Glutamatergic neuron (in vitro differentiated cells): ENCODE measurements around the gene SLX9. TPM values are rescaled to one million over a fixed set of nuclear protein-coding genes. Genes with fewer than 3 reads are reported as not detected.
"Not testable (repeated sequence)": the region's sequence is repeated elsewhere in the genome, so short reads cannot be mapped to it uniquely, and the experiment has no call there.

ENCODE experiments used
- DNase-seq: peaks from one replicate; pipeline ENCODE4 v3.0.0; 2022
- H3K27ac Mint-ChIP-seq: one replicate; pipeline ENCODE4 v1.8.0; 2020; ENCODE audit warnings: mild to moderate bottlenecking, mixed read lengths, inconsistent platforms; ENCODE audit not compliant: unreplicated experiment
- H3K27me3 Mint-ChIP-seq: one replicate; pipeline ENCODE4 v1.8.0; 2020; ENCODE audit warnings: mild to moderate bottlenecking, moderate library complexity, mixed read lengths, inconsistent platforms; ENCODE audit not compliant: unreplicated experiment
- H3K36me3 Mint-ChIP-seq: one replicate; pipeline ENCODE4 v1.8.0; 2020; ENCODE audit warnings: mild to moderate bottlenecking, mixed read lengths, inconsistent platforms; ENCODE audit not compliant: unreplicated experiment
- H3K4me1 Mint-ChIP-seq: one replicate; pipeline ENCODE4 v1.8.0; 2020; ENCODE audit warnings: mild to moderate bottlenecking, low read depth, mixed read lengths, inconsistent platforms; ENCODE audit not compliant: unreplicated experiment
- H3K4me3 Mint-ChIP-seq: one replicate; pipeline ENCODE4 v1.8.0; 2020; ENCODE audit warnings: mild to moderate bottlenecking, mixed read lengths, inconsistent platforms; ENCODE audit not compliant: unreplicated experiment
- H3K9me3 Mint-ChIP-seq: one replicate; pipeline ENCODE4 v1.8.0; 2020; ENCODE audit warnings: mild to moderate bottlenecking, moderate library complexity, mixed read lengths, inconsistent platforms; ENCODE audit not compliant: unreplicated experiment
- CTCF ChIP-seq: fragments of 200-600 bp; sonication (generic); IDR thresholded peaks from one replicate; pipeline ENCODE4 v1.5.0; 2021; ENCODE audit not compliant: partially characterized antibody, unreplicated experiment
- total RNA-seq: library from RNA; stranded (reverse); fragmentation: NEBNext Ultra II Directional; extraction: Animal tissue kit (Norgen Biotek cat#: 25700); gene quantifications from one replicate; pipeline ENCODE4 v1.2.1, GENCODE V29; 2021; ENCODE audit not compliant: unreplicated experiment

SLX9 gene
- total RNA-seq, 1 donor from 2014 or later, result 30.7 TPM

GRCh38 chr21:44974676-44975075, 34.8 kb downstream of the SLX9 start:
- H3K27ac Mint-ChIP-seq, result no peak overlapping the region
- no peak overlapping the region for H3K4me3 Mint-ChIP-seq
- peaks cover 6% of the 10 kb centered on the region for H3K9me3 Mint-ChIP-seq
- peaks cover 4% of the 10 kb centered on the region for H3K36me3 Mint-ChIP-seq
- no peak for TF ChIP-seq CTCF
- peaks cover 34% of the 10 kb centered on the region for H3K4me1 Mint-ChIP-seq
- H3K27me3 Mint-ChIP-seq, result peaks cover 11% of the 10 kb centered on the region
- no peak for DNase-seq

GRCh38 chr21:44975720-44976555, 36.1 kb downstream of the SLX9 start:
- no peak for TF ChIP-seq CTCF
- Mint-ChIP-seq H3K4me1 (peaks cover 23% of the 10 kb centered on the region), H3K36me3 (peaks cover 4% of the 10 kb centered on the region), H3K27me3 (peaks cover 4% of the 10 kb centered on the region), H3K4me3 (no peak overlapping the region), H3K9me3 (peaks cover 6% of the 10 kb centered on the region), H3K27ac (no peak overlapping the region)
- DNase-seq, result no peak

- not testable (repeated sequence) for DNase-seq, H3K4me3 Mint-ChIP-seq, H3K9me3 Mint-ChIP-seq, H3K27me3 Mint-ChIP-seq, H3K36me3 Mint-ChIP-seq, H3K27ac Mint-ChIP-seq
- peaks cover 20% of the 10 kb centered on the region for H3K4me1 Mint-ChIP-seq
- TF ChIP-seq CTCF, result peak; percentile 39
Measured at GRCh38 chr21:44976556-44977393, 36.9 kb downstream of the SLX9 start.

- peaks cover 11% of the 10 kb centered on the region for H3K4me1 Mint-ChIP-seq
- peaks cover 6% of the 10 kb centered on the region for H3K9me3 Mint-ChIP-seq
- H3K4me3 Mint-ChIP-seq, result no peak overlapping the region
- DNase-seq, result no peak
- no peak overlapping the region for H3K27ac Mint-ChIP-seq
- peaks cover 4% of the 10 kb centered on the region for H3K36me3 Mint-ChIP-seq
- TF ChIP-seq CTCF, result no peak
- peaks cover 5% of the 10 kb centered on the region for H3K27me3 Mint-ChIP-seq
Measured at GRCh38 chr21:44977616-44978340, 37.9 kb downstream of the SLX9 start.
